ENCODE measurements around the gene BLTP3A. TPM values are rescaled to one million over a fixed set of nuclear protein-coding genes. Genes with fewer than 3 reads are reported as not detected.

BLTP3A gene
- total RNA-seq, 1 experiment from 2014 or later = 22.3 TPM

DNA sequence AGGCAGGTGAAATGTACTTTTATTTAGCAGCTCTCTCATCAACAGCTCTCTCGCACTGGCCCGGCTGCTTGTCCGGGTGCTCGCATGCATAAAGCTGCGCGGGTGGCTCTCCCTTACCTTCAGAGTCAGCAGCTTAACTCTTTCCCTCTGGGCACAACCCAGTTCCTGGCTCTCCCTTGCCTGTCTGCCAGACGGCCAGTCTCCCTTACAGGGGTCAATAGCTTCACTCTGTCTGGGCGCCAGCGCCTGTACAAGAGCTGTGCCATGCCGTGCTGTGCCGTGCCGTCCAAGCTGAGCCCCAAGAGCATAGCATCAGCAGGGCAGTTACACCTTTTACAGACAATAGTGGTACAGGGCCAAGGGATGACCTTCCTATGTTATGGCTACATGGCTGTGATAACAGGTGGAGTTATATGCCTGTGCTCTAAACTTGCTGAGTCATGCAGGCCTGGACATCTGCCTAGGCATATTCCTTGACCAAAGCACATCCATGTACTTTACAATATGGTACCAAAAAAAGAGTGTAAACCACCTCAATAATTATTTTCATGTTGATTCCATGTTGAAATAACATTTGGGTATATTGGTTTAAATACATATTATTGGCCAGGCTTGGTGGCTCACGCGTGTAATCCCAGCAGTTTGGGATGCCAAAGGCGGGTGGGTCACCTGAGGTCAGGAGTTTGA is 47.9 kb downstream of the BLTP3A start:
- Histone ChIP-seq H3K36me3 (ENCODE audit: low read depth) (peaks cover 45% of the 10 kb centered on the region), H2AFZ (no peak overlapping the region), H3K9me2 (ENCODE audit: insufficient read depth) (no peaks in the 10 kb centered on the region; the same call in 1 of the 2 replicates), H3K9me3 (ENCODE audit: insufficient read depth, low read depth) (no peaks in the 10 kb centered on the region), H3K79me2 (ENCODE audit: low read depth) (peaks cover 12% of the 10 kb centered on the region; the same call in 1 of the 2 replicates), H3K27ac (no peak overlapping the region), H4K20me1 (ENCODE audit: insufficient read depth) (no peaks in the 10 kb centered on the region; the same call in 1 of the 2 replicates), H3K4me1 (replicated peaks; ENCODE audit: insufficient read depth) (peaks cover 11% of the 10 kb centered on the region), H3K4me3 (no peak overlapping the region), H3F3A (ENCODE audit: insufficient read depth, low read depth) (peaks cover 16% of the 10 kb centered on the region), H3K27me3 (ENCODE audit: insufficient read depth, low read depth) (no peaks in the 10 kb centered on the region), H3K4me2 (no peak overlapping the region)
- intact Hi-C loops (cut with micrococcal nuclease; ENCODE audit: unreplicated experiment) = no loop called here
- DNase-seq = no peak
- no TSS peak for BruUV-seq (replicated peaks)
- POLR2A ChIA-PET (ENCODE audit: unreplicated experiment) = no interaction called here
- no peak for TF ChIP-seq EZH2 (IDR thresholded peaks at IDR 0.05; ENCODE audit: low read depth)
- TF ChIP-seq, protein P1, sequence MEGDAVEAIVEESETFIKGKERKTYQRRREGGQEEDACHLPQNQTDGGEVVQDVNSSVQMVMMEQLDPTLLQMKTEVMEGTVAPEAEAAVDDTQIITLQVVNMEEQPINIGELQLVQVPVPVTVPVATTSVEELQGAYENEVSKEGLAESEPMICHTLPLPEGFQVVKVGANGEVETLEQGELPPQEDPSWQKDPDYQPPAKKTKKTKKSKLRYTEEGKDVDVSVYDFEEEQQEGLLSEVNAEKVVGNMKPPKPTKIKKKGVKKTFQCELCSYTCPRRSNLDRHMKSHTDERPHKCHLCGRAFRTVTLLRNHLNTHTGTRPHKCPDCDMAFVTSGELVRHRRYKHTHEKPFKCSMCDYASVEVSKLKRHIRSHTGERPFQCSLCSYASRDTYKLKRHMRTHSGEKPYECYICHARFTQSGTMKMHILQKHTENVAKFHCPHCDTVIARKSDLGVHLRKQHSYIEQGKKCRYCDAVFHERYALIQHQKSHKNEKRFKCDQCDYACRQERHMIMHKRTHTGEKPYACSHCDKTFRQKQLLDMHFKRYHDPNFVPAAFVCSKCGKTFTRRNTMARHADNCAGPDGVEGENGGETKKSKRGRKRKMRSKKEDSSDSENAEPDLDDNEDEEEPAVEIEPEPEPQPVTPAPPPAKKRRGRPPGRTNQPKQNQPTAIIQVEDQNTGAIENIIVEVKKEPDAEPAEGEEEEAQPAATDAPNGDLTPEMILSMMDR (conservative IDR thresholded peaks at IDR 0.05) = no peak
- CTCF ChIA-PET = no interaction called here

Other genes with a start within 250 kb of the BLTP3A start
- 0.85 and 1.4 TPM in 2 replicates for gene SPDEF, start 235.8 kb upstream of the BLTP3A start, total RNA-seq (2021)
- gene ILRUN, start 95.3 kb upstream of the BLTP3A start, total RNA-seq (2021) = 57.8 and 68.9 TPM in 2 replicates
- 142 and 162 TPM in 2 replicates for gene SNRPC, start 34.6 kb upstream of the BLTP3A start, total RNA-seq (2021)
- 26.7 and 27.2 TPM in 2 replicates for gene TAF11, start 96.0 kb downstream of the BLTP3A start, total RNA-seq (2021)
- 22.6 and 28.5 TPM in 2 replicates for gene ANKS1A, start 97.2 kb downstream of the BLTP3A start, total RNA-seq (2021)

All from PC-9 (cell line).